GM18498 (cell line): ENCODE results near the gene SMCHD1.
"Not testable (repeated sequence)": the region's sequence is repeated elsewhere in the genome, so short reads cannot be mapped to it uniquely, and the experiment has no call there.

Experiments
- ATAC-seq: cut with Tn5 transposase; IDR thresholded peaks from one replicate; pipeline ENCODE4 v1.9.1; 2021; ENCODE audit warnings: mild to moderate bottlenecking, moderate library complexity; ENCODE audit not compliant: unreplicated experiment

Gene SMCHD1

GRCh38 chr18:2656981-2657512, 1.5 kb downstream of the SMCHD1 start:
- ATAC-seq: no peak

- no peak for ATAC-seq
Measured at GRCh38 chr18:2657788-2658458, 2.4 kb downstream of the SMCHD1 start.

GRCh38 chr18:2660849-2661248, 5.3 kb downstream of the SMCHD1 start:
- ATAC-seq: not testable (repeated sequence)

GRCh38 chr18:2662288-2662687, 6.8 kb downstream of the SMCHD1 start:
- not testable (repeated sequence) for ATAC-seq

GRCh38 chr18:2662990-2663389, 7.5 kb downstream of the SMCHD1 start:
- ATAC-seq: no peak

GRCh38 chr18:2672410-2672809, 16.9 kb downstream of the SMCHD1 start:
- ATAC-seq: no peak

- ATAC-seq: no peak
Measured at GRCh38 chr18:2672872-2673271, 17.3 kb downstream of the SMCHD1 start.

GRCh38 chr18:2678933-2679332, 23.4 kb downstream of the SMCHD1 start:
- ATAC-seq: not testable (repeated sequence)

- ATAC-seq: no peak
Measured at GRCh38 chr18:2680216-2680792, 24.8 kb downstream of the SMCHD1 start.

GRCh38 chr18:2681993-2682603, 26.6 kb downstream of the SMCHD1 start:
- ATAC-seq: no peak

GRCh38 chr18:2683055-2683454, 27.5 kb downstream of the SMCHD1 start:
- no peak for ATAC-seq

- no peak for ATAC-seq
Measured at GRCh38 chr18:2686349-2686968, 30.9 kb downstream of the SMCHD1 start.

GRCh38 chr18:2687390-2688001, 32.0 kb downstream of the SMCHD1 start:
- peak; percentile 80 for ATAC-seq

GRCh38 chr18:2692508-2692907, 37.0 kb downstream of the SMCHD1 start:
- no peak for ATAC-seq

- ATAC-seq: no peak
Measured at GRCh38 chr18:2697184-2697583, 41.7 kb downstream of the SMCHD1 start.

- no peak for ATAC-seq
Measured at GRCh38 chr18:2699001-2699400, 43.5 kb downstream of the SMCHD1 start.

- ATAC-seq: no peak
Measured at GRCh38 chr18:2704541-2704940, 49.0 kb downstream of the SMCHD1 start.

- ATAC-seq: no peak
Measured at GRCh38 chr18:2706903-2707302, 51.4 kb downstream of the SMCHD1 start.

GRCh38 chr18:2707551-2708168, 52.1 kb downstream of the SMCHD1 start:
- no peak for ATAC-seq

- ATAC-seq: no peak
Measured at GRCh38 chr18:2709316-2709715, 53.8 kb downstream of the SMCHD1 start.

GRCh38 chr18:2714140-2714539, 58.6 kb downstream of the SMCHD1 start:
- no peak for ATAC-seq
